GM19467 (cell line): ENCODE data around the gene MBD2.
"Not testable (repeated sequence)": the region's sequence is repeated elsewhere in the genome, so short reads cannot be mapped to it uniquely, and the experiment has no call there.

Source experiments
- ATAC-seq: cut with Tn5 transposase; IDR thresholded peaks from one replicate; pipeline ENCODE4 v1.9.1; 2021; ENCODE audit warnings: mild to moderate bottlenecking, moderate library complexity; ENCODE audit not compliant: unreplicated experiment

MBD2 gene

DNA sequence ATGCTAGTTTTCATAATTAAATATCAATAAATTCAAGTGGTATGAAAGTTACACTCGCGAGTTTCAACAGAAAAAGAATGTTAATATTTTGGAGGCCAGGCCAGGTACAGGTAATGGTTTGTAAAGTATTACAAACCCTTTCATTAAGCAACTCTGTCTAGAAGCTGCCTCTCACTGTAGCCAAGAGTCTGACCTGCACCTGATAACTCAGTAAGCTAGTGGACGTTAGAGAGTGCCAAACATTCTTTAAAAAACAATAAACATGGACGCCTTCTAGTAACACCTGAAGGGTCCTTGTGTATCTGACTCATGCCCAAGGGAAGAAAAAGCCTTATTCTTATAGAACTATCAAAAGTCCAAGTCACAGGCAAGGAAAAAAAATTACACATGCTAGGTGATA lies 70.2 kb downstream of the MBD2 start:
- ATAC-seq: no peak

DNA sequence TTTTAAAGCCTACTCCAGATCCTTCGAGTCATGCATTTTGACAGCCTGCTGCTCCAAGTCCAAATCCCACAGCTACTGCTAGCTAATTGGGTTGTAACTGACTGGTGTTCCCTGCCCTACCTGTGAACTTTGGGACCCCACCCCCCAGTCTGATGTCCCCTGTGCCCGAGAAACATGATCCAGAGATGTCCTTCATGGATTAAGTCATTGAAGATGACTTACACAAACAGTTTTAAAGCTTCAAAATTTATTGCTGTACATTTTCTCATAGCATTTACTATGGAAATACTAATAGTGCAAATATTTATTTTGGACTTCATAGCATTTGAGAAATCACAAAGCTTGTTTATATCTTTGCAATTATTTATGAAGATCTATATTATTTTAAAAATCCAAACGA lies 73.1 kb downstream of the MBD2 start:
- no peak for ATAC-seq

DNA sequence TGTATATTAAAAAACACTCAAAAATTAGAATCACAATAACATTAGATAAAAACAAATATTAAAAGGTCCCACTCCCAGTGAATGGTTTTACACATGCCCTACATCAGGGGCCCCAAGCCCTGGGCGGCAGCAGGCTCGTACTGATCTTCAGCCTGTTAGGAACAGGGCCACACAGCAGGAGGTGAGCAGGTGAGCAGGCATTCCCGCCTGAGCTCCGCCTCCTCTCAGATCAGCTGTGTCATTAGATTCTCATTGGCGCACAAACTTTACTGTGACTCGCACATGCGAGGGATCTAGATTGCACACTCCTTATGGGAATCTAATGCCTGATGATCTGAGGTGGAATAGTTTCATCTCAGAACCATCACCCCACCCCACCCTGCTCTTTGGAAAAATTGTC lies 74.2 kb downstream of the MBD2 start:
- no peak for ATAC-seq

DNA sequence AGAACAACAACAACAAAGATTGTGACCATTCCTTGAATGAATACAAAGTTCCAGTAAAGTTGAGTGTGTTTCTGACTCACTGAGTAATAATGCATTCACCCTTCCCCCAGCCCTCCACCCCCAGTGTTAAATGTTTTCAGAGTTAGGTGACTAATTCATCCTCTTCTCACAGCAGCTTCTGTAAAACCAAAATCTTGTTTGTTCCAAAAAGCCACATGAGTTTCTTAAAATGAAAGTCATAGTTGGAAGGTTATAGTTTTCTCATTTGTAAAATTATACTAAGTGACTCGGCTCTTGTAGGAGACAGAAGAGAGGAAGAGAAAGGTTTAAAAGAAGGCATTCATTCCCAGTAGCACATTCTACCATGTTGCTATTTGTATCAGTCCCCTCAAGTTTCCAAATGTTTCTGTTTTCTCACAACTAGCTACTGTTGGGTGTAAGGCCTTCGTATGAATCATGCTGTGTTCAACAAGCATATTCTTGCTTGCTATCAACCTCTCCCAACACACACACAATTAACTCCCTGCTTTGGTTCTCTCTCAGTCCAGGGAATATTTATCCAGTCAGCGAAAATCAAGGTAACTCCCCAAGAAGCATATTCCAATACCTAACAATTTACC lies 75.3 kb downstream of the MBD2 start:
- peak; percentile 43 for ATAC-seq

DNA sequence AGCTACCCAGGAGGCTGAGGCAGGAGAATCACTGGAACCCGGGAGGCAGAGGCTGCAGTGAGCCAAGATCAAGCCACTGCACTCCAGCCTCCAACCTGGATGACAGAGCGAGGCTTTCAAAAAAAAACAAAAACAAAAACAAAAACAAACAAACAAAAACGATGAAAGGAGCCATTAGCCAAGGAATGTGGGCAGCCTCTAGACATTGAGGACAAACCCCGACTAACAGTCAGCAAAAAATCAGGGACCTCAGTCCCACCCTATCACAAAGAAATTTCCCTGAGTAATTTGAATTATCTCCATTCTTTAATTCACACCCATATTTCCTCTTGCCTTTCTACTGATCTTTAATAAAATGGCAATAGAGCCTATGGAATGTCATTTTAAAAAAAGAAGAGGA lies 75.8 kb downstream of the MBD2 start:
- no peak for ATAC-seq

DNA sequence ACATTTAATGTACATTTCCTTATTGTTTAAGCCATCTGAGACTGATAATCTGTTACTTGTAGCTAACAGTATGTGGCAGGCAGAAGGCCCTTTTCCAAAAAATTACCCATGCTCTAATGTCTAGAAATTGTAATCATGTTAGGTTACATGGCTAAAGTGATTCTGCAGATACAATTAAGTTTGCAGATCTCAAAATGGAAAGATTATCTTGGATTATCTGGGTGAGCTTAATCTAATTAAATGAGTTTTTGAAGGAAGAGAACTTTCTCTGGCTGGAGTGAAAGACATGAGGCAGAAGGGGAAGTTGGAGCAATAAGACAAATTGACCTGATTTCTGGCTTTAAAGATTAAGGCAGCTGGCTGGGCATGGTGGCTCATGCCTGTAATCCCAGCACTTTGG lies 76.3 kb downstream of the MBD2 start:
- no peak for ATAC-seq

DNA sequence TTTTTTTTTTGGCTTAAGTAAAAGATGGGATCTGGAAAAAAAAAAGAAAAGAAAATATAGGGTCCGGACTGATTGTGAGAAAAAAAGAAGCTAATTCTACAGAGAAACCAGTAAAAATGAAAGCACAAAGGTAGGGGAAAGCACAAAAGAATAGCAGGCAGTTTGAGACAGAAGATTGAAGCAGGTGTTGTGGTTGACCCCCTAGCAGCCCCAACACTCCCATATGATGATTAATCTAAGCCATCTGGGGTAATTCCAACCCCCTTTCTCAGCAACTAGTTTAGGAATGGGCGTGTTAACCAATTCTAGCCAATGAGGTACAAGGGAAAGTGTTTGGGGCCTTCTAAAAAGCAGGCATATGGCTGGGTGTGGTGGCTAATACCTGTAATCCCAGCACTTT lies 77.0 kb downstream of the MBD2 start:
- ATAC-seq: peak; percentile 70

DNA sequence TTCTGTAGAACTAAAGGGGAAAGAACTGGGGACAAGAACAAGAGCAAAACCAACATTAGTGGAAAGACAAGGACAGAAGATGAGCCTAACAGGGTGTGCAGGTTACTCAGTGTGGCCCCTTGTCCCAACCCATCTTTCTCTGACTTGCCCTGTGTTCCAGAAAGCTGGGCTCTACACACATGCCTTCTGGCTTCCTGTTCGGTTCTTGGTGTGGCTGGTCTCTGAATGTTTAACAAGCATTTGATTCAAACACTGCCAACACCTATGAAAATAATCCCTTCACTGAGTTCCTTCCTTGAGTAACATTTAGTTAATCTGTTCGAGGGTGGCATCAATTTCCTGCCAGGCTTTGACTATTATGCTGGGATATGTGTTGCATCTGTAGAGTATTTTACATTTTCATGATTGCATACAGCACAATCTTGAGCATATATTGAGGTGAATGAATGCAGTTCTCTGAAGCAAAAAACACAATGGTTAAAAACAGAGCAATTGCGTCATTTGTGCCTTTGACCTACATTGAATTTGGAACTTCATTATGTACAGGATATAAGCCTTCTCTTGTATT lies 83.3 kb downstream of the MBD2 start:
- no peak for ATAC-seq

DNA sequence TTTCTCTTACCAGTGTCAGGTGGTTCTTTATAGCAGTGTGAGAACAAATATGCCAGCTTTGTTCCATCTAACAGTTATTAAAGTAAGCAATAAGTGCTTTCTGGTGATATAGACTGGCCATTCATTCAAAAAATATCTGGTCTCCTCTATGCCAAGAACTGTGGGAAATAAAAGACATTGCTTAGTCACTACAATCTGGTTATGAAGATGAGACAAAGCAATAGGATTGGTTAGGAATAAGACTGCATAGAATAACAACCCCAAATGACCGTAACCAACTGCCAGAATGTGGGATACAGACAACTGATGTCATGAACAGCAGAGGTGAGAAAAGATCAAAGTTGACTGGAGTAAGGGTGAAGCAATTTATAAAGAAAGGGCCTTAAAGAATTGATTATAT lies 83.8 kb downstream of the MBD2 start:
- ATAC-seq: no peak

DNA sequence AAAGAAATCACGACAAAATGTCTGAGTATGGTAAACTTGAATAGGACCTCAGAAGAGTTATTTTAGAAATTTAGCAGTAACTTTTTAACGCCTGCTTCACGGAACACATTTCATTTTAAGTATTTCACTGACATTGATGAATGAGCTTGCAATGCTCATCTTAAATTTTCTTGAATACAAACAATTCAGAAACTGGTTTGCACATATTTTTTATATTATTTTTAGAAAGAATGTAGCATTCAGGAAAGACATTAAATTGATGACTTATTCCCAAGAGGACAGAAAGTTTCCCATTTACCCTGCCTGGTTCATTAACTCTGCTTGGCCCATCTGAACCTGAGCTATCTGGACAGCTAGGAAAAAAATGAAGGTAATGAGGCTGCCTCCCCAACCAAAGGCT lies 89.3 kb downstream of the MBD2 start:
- no peak for ATAC-seq

DNA sequence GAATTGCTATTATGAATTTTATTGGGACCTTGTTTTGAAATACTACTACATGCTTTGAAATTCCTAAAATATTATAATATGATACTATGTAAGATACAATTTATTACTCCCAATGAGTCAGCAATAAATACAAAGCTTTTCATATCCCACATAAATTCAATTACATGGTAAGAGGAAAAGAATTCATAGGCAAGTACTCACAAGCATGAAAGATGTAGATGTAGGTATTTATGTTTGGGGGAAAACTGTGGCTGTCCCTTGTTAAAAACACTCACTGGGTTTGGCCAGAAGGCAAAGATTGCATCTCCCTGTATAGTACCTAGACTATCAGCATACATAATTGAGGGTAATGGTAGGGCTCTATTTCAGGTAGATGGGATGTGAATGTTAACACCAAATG lies 90.4 kb downstream of the MBD2 start:
- no peak for ATAC-seq

DNA sequence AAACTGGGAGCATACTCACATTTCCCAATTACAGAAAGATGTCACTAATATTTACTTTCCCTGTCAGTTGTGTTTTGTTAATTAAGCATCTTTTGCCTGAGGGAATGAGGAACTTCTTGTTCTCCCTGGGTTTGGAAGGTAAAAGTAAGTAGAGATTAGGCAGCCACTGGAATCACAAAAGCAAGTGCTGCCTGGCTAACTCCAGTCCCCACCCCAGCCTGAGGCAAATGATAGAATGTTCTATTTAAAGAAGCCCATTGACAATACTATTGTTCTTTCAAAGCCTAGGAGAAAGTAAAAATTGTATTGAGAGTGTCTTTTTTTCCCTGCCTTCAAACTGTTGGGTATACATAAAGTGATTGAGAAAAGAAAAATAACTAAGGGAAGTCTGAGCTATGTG lies 93.8 kb downstream of the MBD2 start:
- no peak for ATAC-seq

DNA sequence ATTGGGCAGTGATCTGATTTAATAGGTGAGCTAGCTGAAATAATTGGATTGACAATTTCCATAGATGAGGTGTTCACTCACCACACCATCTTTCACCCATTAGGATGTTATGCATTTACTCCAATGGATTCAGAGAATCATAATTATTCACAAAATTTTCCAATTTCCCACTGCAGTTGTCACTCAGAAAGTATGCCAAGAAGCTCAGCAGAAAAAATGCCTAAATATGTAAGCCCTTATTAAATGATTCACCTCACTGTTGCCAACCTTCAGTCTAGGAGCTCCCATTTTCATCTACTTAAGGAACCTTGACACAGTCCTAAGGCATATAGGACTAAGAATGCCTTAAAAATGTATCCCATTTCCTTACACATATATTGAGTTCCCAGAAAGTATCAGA lies 94.3 kb downstream of the MBD2 start:
- no peak for ATAC-seq

DNA sequence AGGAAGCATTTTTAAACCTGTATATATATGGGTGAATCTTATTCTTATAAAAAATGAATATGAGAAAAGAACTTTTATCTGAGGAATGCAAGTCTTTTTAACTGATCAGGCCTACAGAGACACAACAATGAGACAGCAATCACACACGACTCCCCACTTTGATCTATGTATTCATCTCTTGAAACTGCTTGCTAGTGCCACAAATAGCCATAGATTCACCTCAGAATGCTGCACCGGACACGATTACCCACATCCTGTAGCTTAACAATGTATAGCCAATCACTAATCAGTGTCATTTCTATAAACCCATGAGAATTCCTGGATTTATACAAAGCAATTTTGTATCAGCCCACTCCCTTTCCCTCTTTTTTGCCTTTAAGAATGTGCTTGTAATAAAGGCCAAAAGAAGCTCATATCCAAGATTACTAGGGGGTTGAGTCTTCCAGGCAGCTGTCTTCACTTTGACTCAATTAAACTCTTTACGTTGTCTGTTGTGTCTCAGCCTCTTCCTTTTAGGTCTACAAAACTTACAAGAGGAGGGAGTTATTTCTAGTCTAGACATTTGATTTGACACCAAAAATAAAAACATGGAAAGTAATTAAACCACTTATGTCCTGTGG lies 94.9 kb downstream of the MBD2 start:
- peak; percentile 65 for ATAC-seq

DNA sequence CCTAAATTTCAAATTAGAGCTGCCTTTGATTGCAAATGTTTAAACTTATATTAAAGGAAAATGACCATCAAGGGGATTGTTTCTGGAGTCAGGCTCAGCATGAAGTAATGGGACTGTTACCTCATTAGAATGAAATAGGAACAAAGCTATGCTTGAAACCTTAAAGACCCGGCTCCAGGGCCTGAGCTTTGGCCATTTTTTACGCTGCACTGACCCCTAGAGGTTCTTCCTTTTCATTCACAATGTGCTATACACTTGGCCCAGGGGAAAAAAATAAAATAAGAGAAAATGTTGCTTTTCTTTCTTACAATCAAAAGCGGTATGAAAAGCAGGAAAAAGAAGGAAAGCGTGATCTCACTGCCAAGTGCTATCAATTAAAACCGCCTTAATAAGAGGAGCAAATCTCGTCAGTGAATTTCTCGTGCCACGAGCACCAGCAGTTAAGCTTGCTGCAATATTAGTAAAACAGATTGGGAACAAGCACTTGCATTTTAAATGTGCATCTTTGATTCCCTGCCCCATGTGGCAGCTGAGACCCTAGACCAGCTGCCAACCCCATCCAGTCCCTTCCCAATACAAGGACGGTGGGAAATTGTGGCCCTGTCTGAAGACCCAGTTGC lies 96.6 kb downstream of the MBD2 start:
- peak; percentile 68 for ATAC-seq

DNA sequence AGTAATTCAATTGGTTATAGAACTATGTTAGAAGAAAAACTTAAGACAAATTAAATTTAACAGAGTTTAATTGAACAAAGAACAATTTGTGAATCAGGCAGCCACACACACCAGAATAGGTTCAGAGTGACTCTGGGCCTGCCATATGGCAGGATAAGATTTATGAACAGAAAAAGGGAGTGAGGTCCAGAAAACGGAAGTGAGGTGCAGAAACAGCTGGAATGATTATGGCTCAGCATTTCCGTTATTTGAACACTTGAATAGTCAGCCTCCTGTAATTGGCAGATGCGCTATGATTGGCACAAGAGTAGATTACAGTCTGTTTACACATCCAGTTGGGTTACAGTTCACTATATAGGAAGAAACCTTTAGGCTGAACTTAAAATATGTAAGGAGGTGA lies 99.0 kb downstream of the MBD2 start:
- ATAC-seq: no peak

DNA sequence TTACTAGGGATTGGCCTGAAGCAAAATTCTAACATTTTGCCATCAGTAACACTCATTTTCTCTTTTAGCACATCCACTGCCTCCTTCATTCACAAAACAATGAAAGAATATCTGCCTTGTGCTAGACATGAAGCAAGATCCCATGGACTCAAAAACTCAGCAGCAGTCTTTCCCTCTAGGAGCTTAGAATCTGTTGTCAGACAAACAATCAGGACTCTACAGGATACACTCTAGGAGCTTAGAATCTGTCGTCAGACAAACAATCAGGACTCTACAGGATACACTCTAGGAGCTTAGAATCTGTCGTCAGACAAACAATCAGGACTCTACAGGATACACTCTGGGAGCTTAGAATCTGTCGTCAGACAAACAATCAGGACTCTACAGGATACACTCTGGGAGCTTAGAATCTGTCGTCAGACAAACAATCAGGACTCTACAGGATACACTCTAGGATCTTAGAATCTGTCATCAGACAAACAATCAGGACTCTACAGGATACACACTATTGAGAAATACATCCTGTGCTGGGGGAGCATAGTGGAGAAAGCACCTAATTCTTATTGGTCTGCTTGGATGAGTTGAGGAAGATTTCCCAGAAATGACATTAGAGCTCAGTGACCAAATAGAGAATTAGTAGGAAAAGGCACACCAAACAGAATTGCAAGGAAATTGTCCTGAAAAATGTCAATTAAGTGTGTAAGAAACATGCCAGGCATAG lies 100.6 kb downstream of the MBD2 start:
- not testable (repeated sequence) for ATAC-seq

DNA sequence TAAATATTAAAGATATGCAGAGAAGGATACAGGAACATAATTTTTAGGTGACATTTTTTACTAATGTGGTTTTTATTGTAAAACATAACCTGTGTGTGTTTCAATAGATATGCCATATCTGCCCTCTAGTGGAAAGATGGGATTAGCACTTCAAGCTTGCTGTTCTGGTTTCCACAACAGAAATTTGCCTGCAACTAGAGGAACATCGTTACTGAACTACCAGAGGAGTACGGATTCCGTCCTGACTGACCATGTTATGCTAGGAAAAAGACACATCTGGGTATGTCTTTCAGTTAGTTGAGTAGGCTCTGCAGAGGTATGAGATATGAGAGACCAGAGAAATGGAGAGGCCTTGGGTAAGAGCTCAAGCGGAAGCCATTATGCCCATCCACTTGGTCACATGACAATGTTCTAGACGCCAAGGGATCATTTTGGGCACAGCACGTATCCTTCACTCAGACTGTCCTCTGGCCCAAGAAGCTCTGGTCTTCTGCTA lies 104.9 kb downstream of the MBD2 start:
- peak; percentile 78 for ATAC-seq

DNA sequence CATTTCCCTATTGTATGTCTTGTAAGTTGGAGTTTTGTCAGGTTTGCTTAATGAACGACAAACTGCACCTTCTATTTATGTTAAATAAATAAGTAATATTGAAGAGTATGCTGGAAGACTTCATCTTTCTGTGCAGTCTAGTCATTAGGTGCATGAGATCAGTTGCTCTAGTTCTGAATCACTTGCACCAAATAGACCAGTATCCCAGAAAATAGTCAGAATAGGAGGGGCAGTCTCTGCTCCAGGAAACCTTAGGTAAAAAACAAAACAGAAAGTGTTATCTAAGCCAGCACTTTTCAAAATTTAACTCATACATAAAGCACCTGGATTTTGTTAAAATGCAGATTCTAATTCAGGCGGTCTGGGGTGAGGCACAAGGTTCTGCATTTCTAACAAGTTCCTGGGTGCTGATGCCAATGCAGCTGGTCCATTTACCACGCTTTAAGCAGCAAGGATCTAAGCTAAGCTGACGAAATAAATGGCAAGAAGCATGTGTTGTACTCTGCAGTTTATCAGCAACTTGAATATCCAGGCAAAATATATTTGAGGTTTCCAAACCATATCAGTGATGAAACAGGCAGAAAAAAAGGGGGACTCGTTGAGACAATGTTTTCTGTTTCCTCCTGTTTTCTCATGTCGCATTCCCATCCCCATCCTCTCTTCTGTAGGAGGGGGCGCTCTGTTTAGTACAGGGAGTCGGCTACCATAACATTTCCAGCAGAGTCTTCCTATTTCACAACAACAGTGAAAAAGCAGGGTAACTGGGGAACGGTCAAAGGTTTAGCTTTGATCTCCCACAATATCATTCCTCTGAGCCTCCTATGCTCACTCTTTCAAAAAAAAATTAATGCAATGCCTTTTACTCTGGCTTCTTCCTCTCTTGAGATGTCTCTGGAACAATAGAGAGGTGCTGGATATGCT lies 106.4 kb downstream of the MBD2 start:
- ATAC-seq: no peak

DNA sequence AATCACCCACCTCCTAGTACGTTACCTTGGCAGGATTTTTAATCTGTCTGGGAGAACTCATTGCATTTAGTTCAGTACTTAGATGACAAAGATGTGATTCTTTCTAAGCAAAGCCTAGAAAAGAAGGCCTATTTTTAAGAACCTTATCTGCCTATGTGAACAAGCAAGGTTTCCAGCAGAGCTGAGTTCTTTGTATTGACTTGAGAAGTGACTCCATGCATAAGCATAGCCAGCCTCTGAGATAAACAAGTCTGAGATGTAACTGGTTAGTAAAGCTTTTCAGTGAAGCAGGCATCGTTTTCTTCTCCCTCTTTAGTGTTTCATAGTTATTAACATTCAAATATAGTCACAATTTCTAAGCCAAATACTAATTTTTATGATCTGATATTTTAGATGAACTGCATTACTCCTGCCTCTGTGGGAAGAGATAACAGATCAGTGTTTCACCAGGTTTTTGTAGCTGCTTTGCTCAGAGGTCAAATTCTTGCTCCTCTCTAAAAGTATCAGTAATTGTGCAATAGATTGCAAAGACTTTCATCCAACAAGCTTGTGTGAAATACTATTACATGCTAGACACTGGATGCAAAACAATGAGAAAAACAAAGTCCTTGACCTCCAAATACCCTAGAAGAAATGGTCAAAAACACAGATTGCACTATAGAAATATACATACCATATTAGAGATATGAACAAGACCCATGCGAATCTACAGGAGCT lies 107.8 kb downstream of the MBD2 start:
- ATAC-seq: no peak
